ENCODE measurements around the gene COMMD6.

- TF ChIP-seq CTCF (IDR thresholded peaks at IDR 0.05) (no peak), POLR2A (IDR thresholded peaks at IDR 0.05) (no peak), EP300 (IDR thresholded peaks at IDR 0.05) (no peak), POLR2AphosphoS5 (IDR thresholded peaks at IDR 0.05) (no peak)
Observed at GRCh38 chr13:75511051-75511625, 26.5 kb downstream of the COMMD6 start.

Measured in stomach (tissue), 4 donors.